ENCODE results near the gene C11orf21. TPM values are rescaled to one million over a fixed set of nuclear protein-coding genes. Genes with fewer than 3 reads are reported as not detected.

The C11orf21 gene
- polyA plus RNA-seq, 3 donors, result 10.8 to 135 (median 13.1) TPM

- H3K9me3 Mint-ChIP-seq, result peaks cover 0 to 1% (median 0%) of the 10 kb centered on the region in 7 donors
- H3K27ac Mint-ChIP-seq, result no peak overlapping the region
- no peak for TF ChIP-seq CTCF (IDR thresholded peaks at IDR 0.05)
- peaks cover 3 to 7% of the 10 kb centered on the region in 2 donors for H3K36me3 Mint-ChIP-seq
- no peak for DNase-seq
- Histone ChIP-seq H2AFZ (ENCODE audit: insufficient read depth, low read depth, low read length, poor library complexity, severe bottlenecking) (no peak overlapping the region), H3K4me3 (replicated peaks in 1 of 3; ENCODE audit: low read depth in 2 of 3, low read length in 3 of 3) (no peak overlapping the region), H3K27ac (ENCODE audit: low read depth in 1 of 2, low read length in 2 of 2) (no peak overlapping the region), H3K27me3 (ENCODE audit: control insufficient read depth in 2 of 2, insufficient read depth in 2 of 2, low read length in 2 of 2) (no peaks in the 10 kb centered on the region), H3K36me3 (replicated peaks in 1 of 2; ENCODE audit: control insufficient read depth in 1 of 2, insufficient read depth in 2 of 2, low read length in 2 of 2) (no peaks in the 10 kb centered on the region), H3K79me2 (ENCODE audit: insufficient read depth, low read length) (peaks cover 23% of the 10 kb centered on the region), H3K9me3 (replicated peaks in 1 of 2; ENCODE audit: control insufficient read depth in 1 of 2, insufficient read depth in 1 of 2, low read length in 2 of 2) (no peaks in the 10 kb centered on the region), H3K4me1 (ENCODE audit: control insufficient read depth in 1 of 2, insufficient read depth in 2 of 2, low read length in 2 of 2) (peaks cover 26 to 27% of the 10 kb centered on the region in 2 donors), H4K20me1 (ENCODE audit: insufficient read depth, low read length) (peaks cover 95% of the 10 kb centered on the region), H3K4me2 (replicated peaks; ENCODE audit: extremely low read depth, low read length, poor library complexity, severe bottlenecking) (no peak overlapping the region), H3K9ac (ENCODE audit: insufficient read depth, low read length, poor library complexity, severe bottlenecking) (peak overlapping the region; percentile 15)
- 94% methylated on average over 13 of the region's 16 CpGs for WGBS (ENCODE audit: insufficient coverage)
- intact Hi-C loops (cut with micrococcal nuclease), result no loop called here
- H3K4me1 Mint-ChIP-seq, result peaks cover 22% of the 10 kb centered on the region
- peaks cover 0 to 4% (median 0%) of the 10 kb centered on the region in 3 donors for H3K27me3 Mint-ChIP-seq (ENCODE audit: low read depth in 3 of 3)
- H3K4me3 Mint-ChIP-seq, result no peak overlapping the region
Measured at GRCh38 chr11:2310073-2310785, 8.5 kb upstream of the C11orf21 start.

GRCh38 chr11:2309251-2310072 is 7.7 kb upstream of the C11orf21 start:
- peaks cover 0 to 4% (median 0%) of the 10 kb centered on the region in 3 donors for H3K27me3 Mint-ChIP-seq (ENCODE audit: low read depth in 3 of 3)
- Histone ChIP-seq H3K27me3 (ENCODE audit: control insufficient read depth in 2 of 2, insufficient read depth in 2 of 2, low read length in 2 of 2) (no peaks in the 10 kb centered on the region), H3K36me3 (replicated peaks in 1 of 2; ENCODE audit: control insufficient read depth in 1 of 2, insufficient read depth in 2 of 2, low read length in 2 of 2) (no peaks in the 10 kb centered on the region), H4K20me1 (ENCODE audit: insufficient read depth, low read length) (peaks cover 96% of the 10 kb centered on the region), H2AFZ (ENCODE audit: insufficient read depth, low read depth, low read length, poor library complexity, severe bottlenecking) (no peak overlapping the region), H3K9ac (ENCODE audit: insufficient read depth, low read length, poor library complexity, severe bottlenecking) (no peak overlapping the region), H3K9me3 (replicated peaks in 1 of 2; ENCODE audit: control insufficient read depth in 1 of 2, insufficient read depth in 1 of 2, low read length in 2 of 2) (no peaks in the 10 kb centered on the region), H3K4me1 (ENCODE audit: control insufficient read depth in 1 of 2, insufficient read depth in 2 of 2, low read length in 2 of 2) (peaks cover 34 to 35% of the 10 kb centered on the region in 2 donors), H3K4me2 (replicated peaks; ENCODE audit: extremely low read depth, low read length, poor library complexity, severe bottlenecking) (no peak overlapping the region), H3K79me2 (ENCODE audit: insufficient read depth, low read length) (peaks cover 31% of the 10 kb centered on the region), H3K4me3 (replicated peaks in 1 of 3; ENCODE audit: low read depth in 2 of 3, low read length in 3 of 3) (no peak overlapping the region), H3K27ac (ENCODE audit: low read depth in 1 of 2, low read length in 2 of 2) (no peak overlapping the region)
- intact Hi-C loops (cut with micrococcal nuclease), result loop anchor here in 1 of 2 donors (10.0 kb wide), 1 partner anchor 575 kb away; the partner anchor contains the start of gene CDKN1C
- H3K4me1 Mint-ChIP-seq, result peaks cover 30% of the 10 kb centered on the region
- no peak overlapping the region for H3K4me3 Mint-ChIP-seq
- H3K9me3 Mint-ChIP-seq, result no peaks in the 10 kb centered on the region
- DNase-seq, result no peak
- peaks cover 8 to 13% of the 10 kb centered on the region in 2 donors for H3K36me3 Mint-ChIP-seq
- 97% methylated on average over 12 of the region's 19 CpGs for WGBS (ENCODE audit: insufficient coverage)
- no peak overlapping the region for H3K27ac Mint-ChIP-seq
- TF ChIP-seq CTCF (IDR thresholded peaks at IDR 0.05), result no peak

Measured in CD14-positive monocyte (primary cell).